Measurements from ENCODE around the gene CORO2A.

DNA sequence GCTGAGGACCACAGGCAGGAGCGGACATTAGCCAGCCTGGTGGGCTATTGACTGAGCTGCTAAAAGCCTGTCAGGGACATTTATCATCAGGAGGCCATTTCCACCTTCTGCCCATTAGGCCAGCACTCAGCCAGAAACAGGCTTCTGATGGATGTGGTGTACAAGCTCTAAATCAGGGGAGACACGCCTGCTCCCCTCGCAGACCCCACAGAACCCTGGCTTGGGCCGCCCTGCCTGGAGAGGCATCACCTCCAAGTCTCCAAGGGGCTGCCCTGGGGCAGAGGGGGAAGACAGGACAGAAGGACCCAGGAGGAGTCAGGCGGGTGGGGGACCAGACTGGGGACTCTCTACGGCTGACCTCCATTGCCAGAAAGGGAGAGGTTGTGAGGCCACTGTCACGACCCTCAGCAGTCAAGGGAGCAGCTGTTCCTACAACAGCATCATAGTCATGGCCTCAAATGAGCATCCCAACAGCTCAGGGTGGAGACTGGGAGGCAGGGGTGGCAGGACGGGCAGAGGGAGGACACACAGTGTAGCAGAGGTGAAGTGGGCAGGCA, 49.4 kb downstream of the CORO2A start:
- TF ChIP-seq, protein P1, sequence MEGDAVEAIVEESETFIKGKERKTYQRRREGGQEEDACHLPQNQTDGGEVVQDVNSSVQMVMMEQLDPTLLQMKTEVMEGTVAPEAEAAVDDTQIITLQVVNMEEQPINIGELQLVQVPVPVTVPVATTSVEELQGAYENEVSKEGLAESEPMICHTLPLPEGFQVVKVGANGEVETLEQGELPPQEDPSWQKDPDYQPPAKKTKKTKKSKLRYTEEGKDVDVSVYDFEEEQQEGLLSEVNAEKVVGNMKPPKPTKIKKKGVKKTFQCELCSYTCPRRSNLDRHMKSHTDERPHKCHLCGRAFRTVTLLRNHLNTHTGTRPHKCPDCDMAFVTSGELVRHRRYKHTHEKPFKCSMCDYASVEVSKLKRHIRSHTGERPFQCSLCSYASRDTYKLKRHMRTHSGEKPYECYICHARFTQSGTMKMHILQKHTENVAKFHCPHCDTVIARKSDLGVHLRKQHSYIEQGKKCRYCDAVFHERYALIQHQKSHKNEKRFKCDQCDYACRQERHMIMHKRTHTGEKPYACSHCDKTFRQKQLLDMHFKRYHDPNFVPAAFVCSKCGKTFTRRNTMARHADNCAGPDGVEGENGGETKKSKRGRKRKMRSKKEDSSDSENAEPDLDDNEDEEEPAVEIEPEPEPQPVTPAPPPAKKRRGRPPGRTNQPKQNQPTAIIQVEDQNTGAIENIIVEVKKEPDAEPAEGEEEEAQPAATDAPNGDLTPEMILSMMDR (IDR thresholded peaks at IDR 0.05): no peak
- TF ChIP-seq POLR2A (IDR thresholded peaks at IDR 0.05): no peak
